HL-60 (cell line): Measurements from ENCODE around the gene ZFAND3.

Experiments used
- POLR2AphosphoS5 ChIP-seq: IDR thresholded peaks from 2 replicates; pipeline ENCODE4 v1.6.1; 2012; ENCODE audit warnings: low read depth
- TF ChIP-seq, protein P1 (sequence below): IDR thresholded peaks from one replicate; pipeline ENCODE4 v1.5.1; 2011; ENCODE audit warnings: low read length, control low read depth, inconsistent platforms; ENCODE audit not compliant: insufficient read depth

- TF ChIP-seq, protein P1, sequence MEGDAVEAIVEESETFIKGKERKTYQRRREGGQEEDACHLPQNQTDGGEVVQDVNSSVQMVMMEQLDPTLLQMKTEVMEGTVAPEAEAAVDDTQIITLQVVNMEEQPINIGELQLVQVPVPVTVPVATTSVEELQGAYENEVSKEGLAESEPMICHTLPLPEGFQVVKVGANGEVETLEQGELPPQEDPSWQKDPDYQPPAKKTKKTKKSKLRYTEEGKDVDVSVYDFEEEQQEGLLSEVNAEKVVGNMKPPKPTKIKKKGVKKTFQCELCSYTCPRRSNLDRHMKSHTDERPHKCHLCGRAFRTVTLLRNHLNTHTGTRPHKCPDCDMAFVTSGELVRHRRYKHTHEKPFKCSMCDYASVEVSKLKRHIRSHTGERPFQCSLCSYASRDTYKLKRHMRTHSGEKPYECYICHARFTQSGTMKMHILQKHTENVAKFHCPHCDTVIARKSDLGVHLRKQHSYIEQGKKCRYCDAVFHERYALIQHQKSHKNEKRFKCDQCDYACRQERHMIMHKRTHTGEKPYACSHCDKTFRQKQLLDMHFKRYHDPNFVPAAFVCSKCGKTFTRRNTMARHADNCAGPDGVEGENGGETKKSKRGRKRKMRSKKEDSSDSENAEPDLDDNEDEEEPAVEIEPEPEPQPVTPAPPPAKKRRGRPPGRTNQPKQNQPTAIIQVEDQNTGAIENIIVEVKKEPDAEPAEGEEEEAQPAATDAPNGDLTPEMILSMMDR: no peak
- no peak for TF ChIP-seq POLR2AphosphoS5
These were observed 367.8 kb downstream of the ZFAND3 start for GRCh38 chr6:38187325-38187724.
